Natural killer cell (primary cell): Measurements from ENCODE around the gene STMN3. TPM values are rescaled to one million over a fixed set of nuclear protein-coding genes. Genes with fewer than 3 reads are reported as not detected.
"Not testable (repeated sequence)": the region's sequence is repeated elsewhere in the genome, so short reads cannot be mapped to it uniquely, and the experiment has no call there.

Experiments used
- ATAC-seq, 3 donors: fragments of 150-1000 bp in 2 of 3; fragments of 200-7000 bp in 1 of 3; cut with Tn5 transposase; 1 replicate in 1 of 3; 2 replicates in 2 of 3; pipeline ENCODE4 v1.10.0; 2021; ENCODE audit warnings: mild to moderate bottlenecking in 2 of 3, moderate library complexity in 2 of 3
- DNase-seq, 2 donors: peaks; one replicate each; pipeline versions ENCODE4 v3.0.0 to v3.0.0-alpha.2; 2013 to 2021; ENCODE audit warnings: mixed read lengths in 1 of 2
- H3K27ac ChIP-seq: one replicate; pipeline ENCODE4 v1.5.1; 2013; ENCODE audit warnings: mild to moderate bottlenecking, low read length
- H3K27me3 ChIP-seq: one replicate; pipeline ENCODE4 v1.6.1; 2013; ENCODE audit warnings: low read length; ENCODE audit not compliant: control insufficient read depth, insufficient read depth
- H3K36me3 ChIP-seq: one replicate; pipeline ENCODE4 v1.6.1; 2013; ENCODE audit warnings: low read length; ENCODE audit not compliant: control insufficient read depth, insufficient read depth
- H3K4me1 ChIP-seq: one replicate; pipeline ENCODE4 v1.6.1; 2013; ENCODE audit warnings: low read length; ENCODE audit not compliant: control insufficient read depth, insufficient read depth
- H3K4me3 ChIP-seq: one replicate; pipeline ENCODE4 v1.5.1; 2013; ENCODE audit warnings: low read length
- H3K9me3 ChIP-seq: one replicate; pipeline ENCODE4 v1.6.1; 2013; ENCODE audit warnings: low read length; ENCODE audit not compliant: control insufficient read depth, insufficient read depth
- H3K27ac Mint-ChIP-seq, 2 donors: one replicate each; pipeline ENCODE4 v1.8.0; 2022; ENCODE audit warnings: mild to moderate bottlenecking in 2 of 2, mixed read lengths in 2 of 2, moderate library complexity in 1 of 2
- H3K27me3 Mint-ChIP-seq, 2 donors: one replicate each; pipeline ENCODE4 v1.8.0; 2022; ENCODE audit warnings: low read depth in 2 of 2, mixed read lengths in 2 of 2
- H3K36me3 Mint-ChIP-seq: one replicate; pipeline ENCODE4 v1.8.0; 2022; ENCODE audit warnings: mixed read lengths
- H3K4me1 Mint-ChIP-seq, 2 donors: one replicate each; pipeline ENCODE4 v1.8.0; 2022; ENCODE audit warnings: mixed read lengths in 2 of 2
- H3K4me3 Mint-ChIP-seq: one replicate; pipeline ENCODE4 v1.8.0; 2022; ENCODE audit warnings: mild to moderate bottlenecking, moderate library complexity, mixed read lengths
- H3K9me3 Mint-ChIP-seq, 2 donors: one replicate each; pipeline ENCODE4 v1.8.0; 2022; ENCODE audit warnings: mixed read lengths in 2 of 2
- CTCF ChIP-seq: fragments of 200-600 bp; IDR thresholded peaks from one replicate; pipeline ENCODE4 v1.8.0; 2022; ENCODE audit warnings: antibody characterized with exemption
- WGBS: methylation state at CpG from one replicate; pipeline ENCODE4 v1.1.7; 2013; ENCODE audit warnings: missing lambda C conversion rate; ENCODE audit not compliant: insufficient coverage; 5-methylcytosine and 5-hydroxymethylcytosine counted together
- intact Hi-C: fragments of 100-400 bp; cut with micrococcal nuclease; formaldehyde crosslinking; loops from one replicate; pipeline ENCODE4 v1.14.2; 2022
- total RNA-seq, 4 donors: library from RNA; stranded (reverse); fragments of 120-200 nt in 1 of 4; gene quantifications; one replicate each; pipeline versions ENCODE4 v1.2.3 to v1.2.4, GENCODE V29; 2013 to 2022

STMN3 gene
- total RNA-seq, 3 donors from 2014 or later (not counting 1 experiment from before 2014, with no cell fraction given): 6.7 to 12.9 (median 8.3) TPM

- ATAC-seq (no peak), DNase-seq (peak in 1 of 2 donors; percentile 31)
- Histone ChIP-seq H3K27me3 (no peaks in the 10 kb centered on the region), H3K36me3 (no peaks in the 10 kb centered on the region), H3K9me3 (no peaks in the 10 kb centered on the region), H3K4me3 (no peak overlapping the region), H3K4me1 (peaks cover 90% of the 10 kb centered on the region), H3K27ac (peak overlapping the region; percentile 81)
- intact Hi-C loops: loop anchor here (5.0 to 10.0 kb wide), 2 partner anchors 85 to 98 kb away; partner anchors contain the start of genes FNDC11, LIME1 and SLC2A4RG
- H3K4me3 Mint-ChIP-seq: peak overlapping the region; percentile 49
- H3K27me3 Mint-ChIP-seq: no peaks in the 10 kb centered on the region
- H3K4me1 Mint-ChIP-seq: peaks cover 46 to 48% of the 10 kb centered on the region in 2 donors
- no peak for TF ChIP-seq CTCF
- WGBS: 91% methylated on average over 15 of the region's 19 CpGs
- peak overlapping the region; percentile 69 to 94 for H3K27ac Mint-ChIP-seq
- no peaks in the 10 kb centered on the region for H3K36me3 Mint-ChIP-seq
- H3K9me3 Mint-ChIP-seq: no peaks in the 10 kb centered on the region
These were observed 16.2 kb downstream of the STMN3 start for GRCh38 chr20:63636752-63637628.

GRCh38 chr20:63635431-63636141 is 17.6 kb downstream of the STMN3 start:
- no peak for TF ChIP-seq CTCF
- H3K27ac Mint-ChIP-seq: peak overlapping the region; percentile 94
- no peaks in the 10 kb centered on the region for H3K27me3 Mint-ChIP-seq
- DNase-seq (peak; percentile 76 to 93), ATAC-seq (peak; percentile 80 to 90 (median 84))
- Histone ChIP-seq H3K4me3 (no peak overlapping the region), H3K36me3 (no peaks in the 10 kb centered on the region), H3K4me1 (peaks cover 92% of the 10 kb centered on the region), H3K27me3 (no peaks in the 10 kb centered on the region), H3K27ac (peak overlapping the region; percentile 81), H3K9me3 (no peaks in the 10 kb centered on the region)
- intact Hi-C loops: loop anchor here (1.0 to 10.0 kb wide), 4 partner anchors 8 to 99 kb away; partner anchors contain the start of genes FNDC11, GMEB2, LIME1 and SLC2A4RG
- 7% methylated on average over 15 of the region's 15 CpGs for WGBS
- peaks cover 46 to 48% of the 10 kb centered on the region in 2 donors for H3K4me1 Mint-ChIP-seq
- H3K4me3 Mint-ChIP-seq: peak overlapping the region; percentile 82
- no peaks in the 10 kb centered on the region for H3K36me3 Mint-ChIP-seq
- no peaks in the 10 kb centered on the region for H3K9me3 Mint-ChIP-seq

GRCh38 chr20:63633732-63634131 is 19.5 kb downstream of the STMN3 start:
- peak overlapping the region; percentile 14 for H3K27ac ChIP-seq
- intact Hi-C loops: loop anchor here (2.0 to 10.0 kb wide), 2 partner anchors 67 to 101 kb away; partner anchors contain the start of genes LIME1 and SLC2A4RG
- no peaks in the 10 kb centered on the region for H3K9me3 Mint-ChIP-seq

GRCh38 chr20:63631426-63631825 is 21.8 kb downstream of the STMN3 start:
- not testable (repeated sequence) for H3K27ac ChIP-seq

More at GRCh38 chr20:63633732-63634131, 19.5 kb downstream of the STMN3 start:
- H3K27me3 ChIP-seq: no peaks in the 10 kb centered on the region
- no peaks in the 10 kb centered on the region for H3K9me3 ChIP-seq
- peak overlapping the region; percentile 60 for H3K4me3 Mint-ChIP-seq
- peaks cover 82% of the 10 kb centered on the region for H3K4me1 ChIP-seq
- no peak for ATAC-seq
- no peaks in the 10 kb centered on the region for H3K27me3 Mint-ChIP-seq
- 93% methylated on average over 5 of the region's 9 CpGs for WGBS
- H3K36me3 Mint-ChIP-seq: no peaks in the 10 kb centered on the region
- H3K27ac Mint-ChIP-seq: peak overlapping the region; percentile 68 to 94
- no peaks in the 10 kb centered on the region for H3K36me3 ChIP-seq
- H3K4me3 ChIP-seq: no peak overlapping the region
- DNase-seq: no peak
- H3K4me1 Mint-ChIP-seq: peaks cover 34% of the 10 kb centered on the region in 2 donors
- TF ChIP-seq CTCF: no peak

GRCh38 chr20:63630956-63631355 is 22.3 kb downstream of the STMN3 start:
- not testable (repeated sequence) for H3K27me3 Mint-ChIP-seq, DNase-seq, H3K27ac Mint-ChIP-seq, H3K27me3 ChIP-seq, H3K36me3 Mint-ChIP-seq, H3K36me3 ChIP-seq, H3K4me3 ChIP-seq, ATAC-seq, H3K27ac ChIP-seq, H3K4me3 Mint-ChIP-seq, H3K9me3 Mint-ChIP-seq, H3K9me3 ChIP-seq
- intact Hi-C loops: loop anchor here (10.0 kb wide), 1 partner anchor 104 kb away; the partner anchor contains the start of genes LIME1 and SLC2A4RG
- peaks cover 30% of the 10 kb centered on the region in 2 donors for H3K4me1 Mint-ChIP-seq
- H3K4me1 ChIP-seq: peaks cover 69% of the 10 kb centered on the region
- WGBS: 98% methylated on average over 6 of the region's 6 CpGs

More at GRCh38 chr20:63631426-63631825, 21.8 kb downstream of the STMN3 start:
- WGBS: 80% methylated on average over 10 of the region's 10 CpGs
- not testable (repeated sequence) for H3K36me3 Mint-ChIP-seq, ATAC-seq, H3K27me3 Mint-ChIP-seq, H3K36me3 ChIP-seq, H3K9me3 ChIP-seq, H3K4me3 Mint-ChIP-seq, H3K4me3 ChIP-seq, H3K27ac Mint-ChIP-seq, H3K9me3 Mint-ChIP-seq, H3K27me3 ChIP-seq
- DNase-seq: peak in 1 of 2 donors; percentile 36
- peaks cover 71% of the 10 kb centered on the region for H3K4me1 ChIP-seq
- H3K4me1 Mint-ChIP-seq: peaks cover 30 to 31% of the 10 kb centered on the region in 2 donors
- intact Hi-C loops: loop anchor here (10.0 kb wide), 1 partner anchor 103 kb away; the partner anchor contains the start of genes LIME1 and SLC2A4RG
